Right lobe of liver (tissue), 6 donors: Measurements from ENCODE around the gene GRM5. TPM values are rescaled to one million over a fixed set of nuclear protein-coding genes. Genes with fewer than 3 reads are reported as not detected.

Experiments used
- ATAC-seq, 4 donors: fragments of 200-7000 bp; cut with Tn5 transposase; one replicate each; pipeline ENCODE4 v1.9.1; 2020; ENCODE audit warnings: mild to moderate bottlenecking in 4 of 4, moderate library complexity in 4 of 4
- DNase-seq, 3 donors: peaks; one replicate each; pipeline ENCODE4 v3.0.0-alpha.2; 2020
- H3K27ac ChIP-seq, 3 donors: fragments of 200-600 bp; one replicate each; pipeline ENCODE4 v1.8.0; 2022
- H3K27me3 ChIP-seq, 2 donors: fragments of 200-600 bp; one replicate each; pipeline ENCODE4 v1.8.0; 2022
- H3K36me3 ChIP-seq, 4 donors: fragments of 200-600 bp; sonication (generic) in 1 of 4; one replicate each; pipeline versions ENCODE4 v1.5.1 to v1.8.0; 2017 to 2022; ENCODE audit warnings: control low read depth in 1 of 4
- H3K4me1 ChIP-seq, 4 donors: fragments of 200-600 bp; sonication (generic) in 1 of 4; one replicate each; pipeline versions ENCODE4 v1.5.1 to v1.8.0; 2017 to 2022; ENCODE audit warnings: control low read depth in 1 of 4
- H3K4me3 ChIP-seq, 3 donors: fragments of 200-600 bp; one replicate each; pipeline ENCODE4 v1.8.0; 2022
- H3K9me3 ChIP-seq, 4 donors: fragments of 200-600 bp; sonication (generic) in 1 of 4; one replicate each; pipeline versions ENCODE4 v1.5.1 to v1.8.0; 2017 to 2022; ENCODE audit warnings: control low read depth in 1 of 4
- CTCF ChIP-seq, 4 donors: fragments of 200-600 bp in 3 of 4; fragments of 450-650 bp in 1 of 4; IDR thresholded peaks; one replicate each; pipeline versions ENCODE4 v1.5.1 to v1.8.0; 2016 to 2022; ENCODE audit warnings: antibody characterized with exemption in 4 of 4, mild to moderate bottlenecking in 2 of 4
- POLR2A ChIP-seq: fragments of 450-650 bp; IDR thresholded peaks from one replicate; pipeline ENCODE4 v1.6.1; 2017; ENCODE audit warnings: antibody characterized with exemption, mild to moderate bottlenecking
- WGBS: methylation state at CpG from one replicate; pipeline ENCODE4 v1.1.6; 2018; ENCODE audit warnings: low coverage, low lambda C conversion rate; ENCODE audit not compliant: insufficient coverage; ENCODE audit errors: missing lambda C conversion rate; 5-methylcytosine and 5-hydroxymethylcytosine counted together
- intact Hi-C, 2 donors: fragments of 100-400 bp; cut with DNase I; formaldehyde crosslinking; loops; one replicate each; pipeline versions ENCODE4 v1.11.2 to v1.14.1; 2022
- total RNA-seq, 6 experiments: library from RNA; depleted of rRNA in 2 of 6; stranded (reverse); fragments of >200 nt in 2 of 6; fragmentation: NEBNext Ultra II Directional in 3 of 6; extraction: Animal tissue kit (Norgen Biotek cat#: 25700) in 3 of 6; gene quantifications; one replicate each; pipeline versions ENCODE4 v1.1.0 to v1.2.4, GENCODE V29; 2016 to 2023
- donor health status: DM: no; HTN: yes; CAD: no.
- donor health status: DM: no; HTN: no; CAD: no.
- donor health status: DM: no; HTN: no; CAD: no.
- donor health status: DM: no; HTN: yes; CAD: no.
- donor health status: DM: no; HTN: yes; CAD: no.

GRM5 gene
- total RNA-seq, 6 experiments from 2014 or later, result not detected

- no peaks in the 10 kb centered on the region for H3K4me1 ChIP-seq
- H3K4me3 ChIP-seq, result no peak overlapping the region
- intact Hi-C loops, result no loop called here
- no peaks in the 10 kb centered on the region for H3K36me3 ChIP-seq
- no peaks in the 10 kb centered on the region for H3K27me3 ChIP-seq
- ATAC-seq (no peak), DNase-seq (no peak)
- H3K27ac ChIP-seq, result no peak overlapping the region
- no peaks in the 10 kb centered on the region for H3K9me3 ChIP-seq
- TF ChIP-seq CTCF (IDR thresholded peaks at IDR 0.05) (no peak), POLR2A (no peak)
Observed at GRCh38 chr11:88790182-88790581, 275.6 kb downstream of the GRM5 start.

- intact Hi-C loops, result no loop called here
Observed at GRCh38 chr11:88779577-88779976, 286.2 kb downstream of the GRM5 start.

GRCh38 chr11:88770475-88771079 is 295.2 kb downstream of the GRM5 start:
- TF ChIP-seq CTCF (IDR thresholded peaks at IDR 0.05) (no peak), POLR2A (no peak)
- H3K9me3 ChIP-seq, result no peaks in the 10 kb centered on the region
- H3K4me1 ChIP-seq, result no peaks in the 10 kb centered on the region
- WGBS, result 56% methylated on average over 3 of the region's 3 CpGs
- H3K27ac ChIP-seq, result no peak overlapping the region
- no peak overlapping the region for H3K4me3 ChIP-seq
- DNase-seq, result no peak
- H3K36me3 ChIP-seq, result peaks cover 0 to 2% (median 0%) of the 10 kb centered on the region in 4 donors
- H3K27me3 ChIP-seq, result no peaks in the 10 kb centered on the region
- ATAC-seq, result no peak
- intact Hi-C loops, result no loop called here

More at GRCh38 chr11:88779577-88779976, 286.2 kb downstream of the GRM5 start:
- no peaks in the 10 kb centered on the region for H3K9me3 ChIP-seq
- H3K27me3 ChIP-seq, result no peaks in the 10 kb centered on the region
- H3K4me3 ChIP-seq, result no peak overlapping the region
- H3K27ac ChIP-seq, result no peak overlapping the region
- H3K4me1 ChIP-seq, result no peaks in the 10 kb centered on the region
- H3K36me3 ChIP-seq, result no peaks in the 10 kb centered on the region
- DNase-seq (no peak), ATAC-seq (no peak)
- no peak for TF ChIP-seq CTCF (IDR thresholded peaks at IDR 0.05)
- no peak for TF ChIP-seq POLR2A
- WGBS, result 77% methylated on average over 4 of the region's 4 CpGs

GRCh38 chr11:88744140-88744539 is 321.6 kb downstream of the GRM5 start:
- no peak overlapping the region for H3K4me3 ChIP-seq
- WGBS, result 77% methylated on average over 3 of the region's 4 CpGs
- no peaks in the 10 kb centered on the region for H3K9me3 ChIP-seq
- no peak for ATAC-seq
- intact Hi-C loops, result no loop called here
- H3K27me3 ChIP-seq, result no peaks in the 10 kb centered on the region
- no peaks in the 10 kb centered on the region for H3K36me3 ChIP-seq
- TF ChIP-seq CTCF (IDR thresholded peaks at IDR 0.05) (no peak), POLR2A (no peak)
- no peak for DNase-seq
- no peaks in the 10 kb centered on the region for H3K4me1 ChIP-seq
- H3K27ac ChIP-seq, result no peak overlapping the region

GRCh38 chr11:88739524-88739923 is 326.3 kb downstream of the GRM5 start:
- no peaks in the 10 kb centered on the region for H3K36me3 ChIP-seq
- DNase-seq, result no peak
- H3K4me1 ChIP-seq, result no peaks in the 10 kb centered on the region
- WGBS, result 74% methylated on average over 8 of the region's 8 CpGs
- no peak overlapping the region for H3K4me3 ChIP-seq
- H3K27ac ChIP-seq, result no peak overlapping the region
- ATAC-seq, result no peak
- no peaks in the 10 kb centered on the region for H3K9me3 ChIP-seq
- TF ChIP-seq CTCF (IDR thresholded peaks at IDR 0.05) (no peak), POLR2A (no peak)
- H3K27me3 ChIP-seq, result no peaks in the 10 kb centered on the region
- intact Hi-C loops, result no loop called here
